Thymus (tissue), 11 donors: ENCODE measurements around the gene RAB37. TPM values are rescaled to one million over a fixed set of nuclear protein-coding genes. Genes with fewer than 3 reads are reported as not detected.

Experiments
- DNase-seq, 9 donors: peaks; one replicate each; pipeline ENCODE4 v3.0.0-alpha.2; 2013; ENCODE audit warnings: low spot score in 9 of 9, low read depth in 6 of 9, missing footprints in 1 of 9
- H3K27ac ChIP-seq, 2 donors: one replicate each; pipeline ENCODE4 v1.5.1; 2013; ENCODE audit warnings: control low read depth in 1 of 2, low read depth in 1 of 2, low read length in 1 of 2, mild to moderate bottlenecking in 1 of 2, moderate library complexity in 1 of 2
- H3K27me3 ChIP-seq, 2 donors: one replicate each; pipeline ENCODE4 v1.5.1; 2013; ENCODE audit warnings: low read length in 1 of 2; ENCODE audit not compliant: control insufficient read depth in 2 of 2, insufficient read depth in 1 of 2
- H3K36me3 ChIP-seq, 2 donors: one replicate each; pipeline ENCODE4 v1.5.1; 2013; ENCODE audit warnings: low read length in 1 of 2, mild to moderate bottlenecking in 1 of 2, moderate library complexity in 1 of 2; ENCODE audit not compliant: control insufficient read depth in 2 of 2, insufficient read depth in 2 of 2
- H3K4me1 ChIP-seq, 2 donors: one replicate each; pipeline ENCODE4 v1.5.1; 2013; ENCODE audit warnings: low read length in 2 of 2; ENCODE audit not compliant: control insufficient read depth in 2 of 2, insufficient read depth in 2 of 2
- H3K4me3 ChIP-seq, 2 donors: one replicate each; pipeline ENCODE4 v1.5.1; 2013; ENCODE audit warnings: low read length in 2 of 2, control low read depth in 1 of 2, mild to moderate bottlenecking in 1 of 2
- H3K9me3 ChIP-seq, 2 donors: one replicate each; pipeline ENCODE4 v1.5.1; 2013; ENCODE audit warnings: low read length in 1 of 2, mild to moderate bottlenecking in 1 of 2; ENCODE audit not compliant: control insufficient read depth in 2 of 2, insufficient read depth in 1 of 2
- WGBS: extraction: QIAGEN DNeasy Blood & Tissue Kit; methylation state at CpG from one replicate; pipeline ENCODE4 v1.1.7; 2013; 5-methylcytosine and 5-hydroxymethylcytosine counted together
- polyA plus RNA-seq: library from polyadenylated mRNA; stranded (reverse); fragments of 200-250 nt; gene quantifications from one replicate; pipeline ENCODE4 v1.2.3, GENCODE V29; 2013
- total RNA-seq: library from RNA; stranded (reverse); fragments of 120-200 nt; gene quantifications from one replicate; pipeline ENCODE4 v1.2.4, GENCODE V29; 2013
- donor health status: healthy.

The RAB37 gene
- total and polyA plus RNA-seq, 2 donors = 19.9 to 29.3 TPM

- no peak overlapping the region for H3K27ac ChIP-seq
- DNase-seq = no peak
- WGBS = 98% methylated on average over 7 of the region's 7 CpGs
- no peaks in the 10 kb centered on the region for H3K9me3 ChIP-seq
- peaks cover 76 to 88% of the 10 kb centered on the region in 2 donors for H3K36me3 ChIP-seq
- H3K4me1 ChIP-seq = peaks cover 0 to 8% of the 10 kb centered on the region in 2 donors
- H3K27me3 ChIP-seq = no peaks in the 10 kb centered on the region
- H3K4me3 ChIP-seq = no peak overlapping the region
Observed at GRCh38 chr17:74768763-74769114, 31.7 kb downstream of the RAB37 start.

DNA sequence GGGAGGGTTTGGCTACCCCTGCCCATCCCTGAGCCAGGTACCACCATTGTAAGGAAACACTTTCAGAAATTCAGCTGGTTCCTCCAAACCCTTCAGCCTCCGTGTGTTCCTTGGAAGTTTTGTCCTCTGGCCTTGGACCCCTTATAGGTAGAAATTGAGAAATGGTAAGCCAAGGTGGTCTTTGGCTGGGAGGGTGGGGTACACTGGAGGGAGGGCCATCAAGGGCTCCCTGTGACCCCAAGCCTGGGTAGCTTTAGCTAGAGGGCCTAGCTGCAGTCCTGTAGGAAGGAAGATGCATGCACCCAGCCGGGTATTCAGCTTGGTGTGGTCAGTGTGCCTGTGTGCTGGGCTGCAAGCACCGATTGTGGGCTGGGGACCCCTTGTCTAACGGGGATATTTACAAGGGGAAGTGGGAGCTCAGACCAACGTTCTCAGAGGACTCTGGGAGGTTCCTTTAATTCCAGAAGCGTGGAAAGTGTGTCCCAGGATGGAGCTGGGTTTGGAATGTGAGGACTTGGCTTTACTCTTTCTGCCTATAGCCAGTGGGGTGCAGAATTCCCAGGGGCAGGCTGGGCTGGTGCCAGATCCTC, 32.3 kb downstream of the RAB37 start:
- peaks cover 0 to 8% of the 10 kb centered on the region in 2 donors for H3K4me1 ChIP-seq
- H3K4me3 ChIP-seq = no peak overlapping the region
- H3K9me3 ChIP-seq = no peaks in the 10 kb centered on the region
- no peaks in the 10 kb centered on the region for H3K27me3 ChIP-seq
- 91% methylated on average over 6 of the region's 6 CpGs for WGBS
- H3K36me3 ChIP-seq = peaks cover 69 to 82% of the 10 kb centered on the region in 2 donors
- no peak for DNase-seq
- H3K27ac ChIP-seq = no peak overlapping the region

DNA sequence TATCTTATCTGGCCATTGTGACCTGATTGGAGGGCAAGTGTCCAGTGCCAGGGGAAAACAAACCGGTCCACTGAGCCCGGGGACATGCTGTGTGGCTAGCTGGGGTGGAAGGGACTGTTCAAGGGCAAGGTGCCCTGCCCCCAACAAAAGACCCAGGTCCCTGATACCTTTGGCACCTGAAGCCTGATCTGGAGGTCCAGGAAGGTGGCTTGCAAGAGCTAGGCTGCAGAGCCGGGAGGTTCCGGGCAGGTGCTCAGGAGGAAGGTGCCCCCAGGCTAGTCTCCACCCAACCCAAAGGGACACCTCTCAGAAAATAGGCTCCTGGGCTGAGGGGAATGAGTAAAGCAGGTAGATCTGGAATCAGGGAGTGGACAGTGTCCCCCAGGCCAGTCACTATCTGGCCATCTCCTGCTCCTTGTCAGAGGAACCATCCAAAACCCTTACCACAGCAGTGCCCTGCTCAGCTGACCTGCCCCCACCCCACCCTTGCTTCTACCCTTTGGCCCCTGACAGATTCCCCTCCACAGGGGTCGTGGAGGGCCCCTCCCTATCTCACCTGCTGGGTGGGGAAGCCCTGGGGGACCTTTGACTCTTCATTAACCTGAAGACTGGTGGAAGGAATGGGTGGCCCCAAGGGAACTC, 32.9 kb downstream of the RAB37 start:
- Histone ChIP-seq H3K9me3 (no peaks in the 10 kb centered on the region), H3K4me1 (peaks cover 0 to 8% of the 10 kb centered on the region in 2 donors), H3K27ac (peak overlapping the region in 1 of 2 donors; percentile 32), H3K4me3 (no peak overlapping the region), H3K36me3 (peaks cover 63 to 76% of the 10 kb centered on the region in 2 donors), H3K27me3 (no peaks in the 10 kb centered on the region)
- 92% methylated on average over 5 of the region's 5 CpGs for WGBS
- DNase-seq = no peak

DNA sequence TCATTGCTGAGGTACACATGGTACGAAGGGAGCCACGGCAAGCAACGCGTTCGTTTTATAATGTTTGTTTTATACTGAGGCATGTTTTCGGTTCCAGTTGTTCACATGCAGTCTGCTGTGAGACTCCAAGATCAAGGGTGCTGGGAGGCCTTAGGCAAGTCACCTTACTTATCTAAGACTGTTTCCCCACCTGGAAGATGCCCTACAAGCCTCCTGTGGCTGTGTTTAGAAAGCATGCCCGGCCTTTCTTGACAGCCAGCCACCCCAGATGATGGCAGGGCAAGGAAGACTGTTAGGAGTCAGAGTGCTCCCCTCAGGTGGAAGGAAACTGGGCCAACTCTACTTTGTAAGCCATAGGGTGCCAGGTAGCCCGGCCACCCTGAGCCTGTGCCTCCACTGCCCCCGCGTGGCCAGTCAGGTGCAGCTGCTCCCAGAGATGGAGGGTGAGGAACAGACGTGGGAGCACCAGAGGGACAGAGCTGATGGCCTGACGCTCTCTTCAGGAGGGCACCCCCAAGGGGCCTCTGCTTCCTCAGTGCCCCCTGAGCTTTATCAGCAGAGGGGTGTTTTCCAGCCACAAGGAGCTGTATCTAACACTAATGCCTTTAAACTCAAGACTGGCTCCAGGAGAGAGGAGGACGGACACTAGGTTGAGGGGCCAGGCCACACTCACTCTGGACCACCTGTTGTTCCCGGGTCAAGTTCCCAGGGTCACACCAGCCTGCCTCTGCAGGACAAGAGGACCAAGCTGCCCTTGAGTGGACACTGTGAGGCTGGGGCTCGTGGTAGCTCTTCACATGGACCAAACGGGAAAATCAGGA, 33.7 kb downstream of the RAB37 start:
- H3K36me3 ChIP-seq = peaks cover 60 to 71% of the 10 kb centered on the region in 2 donors
- H3K4me1 ChIP-seq = peaks cover 5 to 15% of the 10 kb centered on the region in 2 donors
- peak overlapping the region in 1 of 2 donors; percentile 32 for H3K27ac ChIP-seq
- 70% methylated on average over 16 of the region's 16 CpGs for WGBS
- DNase-seq = peak in 3 of 9 donors; percentile 58 to 76 (median 74)
- no peaks in the 10 kb centered on the region for H3K27me3 ChIP-seq
- H3K9me3 ChIP-seq = no peaks in the 10 kb centered on the region
- no peak overlapping the region for H3K4me3 ChIP-seq

GRCh38 chr17:74771319-74771914, 34.4 kb downstream of the RAB37 start:
- Histone ChIP-seq H3K9me3 (no peaks in the 10 kb centered on the region), H3K36me3 (peaks cover 58 to 68% of the 10 kb centered on the region in 2 donors), H3K4me1 (peaks cover 5 to 16% of the 10 kb centered on the region in 2 donors), H3K4me3 (no peak overlapping the region), H3K27me3 (no peaks in the 10 kb centered on the region), H3K27ac (no peak overlapping the region)
- 96% methylated on average over 9 of the region's 9 CpGs for WGBS
- no peak for DNase-seq

DNA sequence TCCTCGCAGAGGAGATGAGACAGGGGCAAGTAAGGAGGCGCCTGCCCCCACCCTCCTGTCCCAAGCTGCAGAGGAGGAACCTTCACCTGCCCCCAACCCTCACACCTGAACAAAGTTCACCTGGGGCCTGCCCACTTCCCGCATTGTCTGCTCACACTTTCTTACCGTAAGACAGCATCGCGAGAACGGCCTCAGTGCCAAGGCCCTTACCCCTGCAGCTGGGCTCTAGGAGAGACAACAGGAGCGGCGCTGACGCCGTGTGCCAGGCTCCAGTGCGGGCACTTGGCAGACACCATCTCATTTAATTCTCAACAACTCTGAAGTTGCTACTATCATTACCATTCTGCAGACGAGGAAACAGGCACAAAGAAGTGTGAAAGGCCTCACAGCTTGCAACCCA, 35.0 kb downstream of the RAB37 start:
- no peaks in the 10 kb centered on the region for H3K9me3 ChIP-seq
- peaks cover 9 to 22% of the 10 kb centered on the region in 2 donors for H3K4me1 ChIP-seq
- no peak for DNase-seq
- no peak overlapping the region for H3K27ac ChIP-seq
- 98% methylated on average over 13 of the region's 13 CpGs for WGBS
- peaks cover 53 to 62% of the 10 kb centered on the region in 2 donors for H3K36me3 ChIP-seq
- H3K27me3 ChIP-seq = no peaks in the 10 kb centered on the region
- no peak overlapping the region for H3K4me3 ChIP-seq

DNA sequence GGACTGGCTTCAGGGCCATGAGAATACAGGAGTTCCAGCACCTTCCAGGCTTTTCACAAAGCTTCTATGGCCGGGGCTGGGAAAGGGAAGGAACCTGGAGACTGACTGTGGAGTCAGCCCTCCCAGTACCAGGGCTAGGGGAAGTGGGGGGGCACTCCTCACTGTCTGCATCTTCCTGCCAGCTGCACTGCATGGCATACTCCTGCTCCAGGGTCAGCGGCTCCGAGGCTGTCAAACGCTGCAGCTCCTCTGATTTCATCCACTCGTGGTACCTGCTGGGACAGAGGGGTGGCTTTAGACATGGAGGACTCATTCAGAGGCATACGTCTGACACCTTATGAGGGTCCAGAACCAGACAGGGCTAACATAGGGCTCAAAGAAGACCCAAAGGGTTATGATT, 36.4 kb downstream of the RAB37 start:
- DNase-seq = no peak
- no peaks in the 10 kb centered on the region for H3K27me3 ChIP-seq
- H3K27ac ChIP-seq = no peak overlapping the region
- 94% methylated on average over 6 of the region's 6 CpGs for WGBS
- H3K4me1 ChIP-seq = peaks cover 13 to 25% of the 10 kb centered on the region in 2 donors
- H3K4me3 ChIP-seq = no peak overlapping the region
- no peaks in the 10 kb centered on the region for H3K9me3 ChIP-seq
- peaks cover 40 to 49% of the 10 kb centered on the region in 2 donors for H3K36me3 ChIP-seq

GRCh38 chr17:74773871-74774286, 36.8 kb downstream of the RAB37 start:
- H3K4me1 ChIP-seq = peaks cover 13 to 25% of the 10 kb centered on the region in 2 donors
- 95% methylated on average over 6 of the region's 6 CpGs for WGBS
- peaks cover 35 to 45% of the 10 kb centered on the region in 2 donors for H3K36me3 ChIP-seq
- H3K27me3 ChIP-seq = no peaks in the 10 kb centered on the region
- no peak for DNase-seq
- H3K4me3 ChIP-seq = no peak overlapping the region
- no peaks in the 10 kb centered on the region for H3K9me3 ChIP-seq
- H3K27ac ChIP-seq = no peak overlapping the region
